Spleen (tissue), 7 donors: ENCODE measurements around the gene STYXL1.

ENCODE experiments used
- CTCF ChIP-seq, 11 experiments: fragments of 200-600 bp in 7 of 11; fragments of 450-650 bp in 4 of 11; sonication (generic) in 4 of 11; IDR thresholded peaks in 8 of 11; conservative IDR thresholded peaks in 3 of 11; 1 replicate in 7 of 11; 2 replicates in 4 of 11; pipeline versions ENCODE4 v1.4.0 to v1.8.0; 2016 to 2021; ENCODE audit warnings: antibody characterized with exemption in 11 of 11, inconsistent platforms in 4 of 11, mild to moderate bottlenecking in 1 of 11
- POLR2A ChIP-seq, 3 donors: fragments of 450-650 bp; IDR thresholded peaks; one replicate each; pipeline ENCODE4 v1.5.1; 2017; ENCODE audit warnings: antibody characterized with exemption in 3 of 3, mild to moderate bottlenecking in 1 of 3
- POLR2AphosphoS5 ChIP-seq, 3 donors: sonication (generic); formaldehyde crosslinking; IDR thresholded peaks; one replicate each; pipeline ENCODE4 v1.5.1; 2017; ENCODE audit warnings: antibody characterized with exemption in 3 of 3
- donor health status: DM: no; HTN: no; CAD: no; lungs with moderate emphysema.
- donor health status: DM: no; HTN: no; CAD: no.
- donor health status: DM: no; HTN: no; CAD: no.

- TF ChIP-seq CTCF (IDR thresholded peaks at IDR 0.05 in 8 of 11, conservative IDR thresholded peaks at IDR 0.05 in 3 of 11) = no peak
- no peak for TF ChIP-seq POLR2A (IDR thresholded peaks at IDR 0.05)
- TF ChIP-seq POLR2AphosphoS5 (IDR thresholded peaks at IDR 0.05) = no peak
Observed at GRCh38 chr7:76071316-76072242, 23.8 kb upstream of the STYXL1 start.
